Measurements from ENCODE around the gene FAM163B.

Gene FAM163B

DNA sequence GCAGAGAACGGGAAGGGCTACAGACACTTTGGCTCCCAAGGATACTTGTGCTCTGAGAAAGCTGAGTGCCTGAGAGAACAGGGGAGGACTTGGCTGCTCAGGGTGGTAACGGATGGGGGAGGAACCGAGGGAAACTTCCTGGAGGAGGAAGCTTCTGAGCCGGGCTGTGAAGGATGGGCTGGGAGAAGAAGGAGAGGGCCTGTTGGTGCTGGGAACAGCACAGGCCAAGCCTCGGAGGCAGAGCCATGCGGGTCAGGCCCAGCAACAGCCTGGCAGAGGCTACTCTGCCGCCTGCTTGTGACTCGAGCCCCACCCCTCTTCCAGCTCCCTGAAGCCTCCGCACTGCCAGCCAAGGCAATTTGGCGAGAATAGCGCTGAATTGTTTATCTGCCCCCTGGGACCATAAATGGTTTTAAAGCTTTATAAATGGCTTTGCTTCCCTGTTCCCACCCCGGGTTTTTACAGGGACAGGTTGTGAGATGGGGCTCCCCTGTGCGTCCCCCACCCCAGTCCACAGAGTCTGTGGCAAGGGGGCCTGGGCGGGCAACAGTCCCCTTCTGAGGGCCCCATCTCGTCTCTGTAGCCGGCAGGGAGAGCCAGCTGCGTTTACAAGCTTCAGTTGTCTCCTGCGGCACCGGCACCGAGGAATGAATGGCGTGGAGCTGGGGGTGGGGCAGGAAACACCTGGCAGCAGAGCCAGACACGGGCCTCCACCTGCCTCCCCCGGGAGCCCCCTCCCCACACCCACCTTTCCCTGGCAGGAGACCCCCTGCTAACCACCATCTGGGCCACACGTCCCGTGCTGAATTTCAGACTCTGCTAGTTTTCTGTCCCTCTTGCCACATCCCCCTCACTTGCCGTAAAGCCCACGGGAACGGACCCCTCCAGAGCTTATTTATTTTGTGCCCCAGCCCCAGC, 24.4 kb downstream of the FAM163B start:
- no peak overlapping the region for H3K27ac ChIP-seq (ENCODE audit: low read depth, low read length)
- H3K9me3 ChIP-seq (ENCODE audit: control insufficient read depth in 5 of 5, low read length in 5 of 5), result peaks cover 0 to 4% (median 0%) of the 10 kb centered on the region in 5 donors
- peaks cover 40 to 73% (median 59%) of the 10 kb centered on the region in 5 donors for H3K27me3 ChIP-seq (ENCODE audit: control insufficient read depth in 5 of 5, insufficient read depth in 4 of 5, low read length in 5 of 5)
- no peak overlapping the region for H3K4me3 ChIP-seq (ENCODE audit: low read depth in 1 of 5, low read length in 5 of 5)
- no peak overlapping the region for H3K9ac ChIP-seq (ENCODE audit: low read length in 5 of 5)
- H3K36me3 ChIP-seq (ENCODE audit: control insufficient read depth in 5 of 5, insufficient read depth in 5 of 5, low read length in 5 of 5), result no peaks in the 10 kb centered on the region
- H3K4me1 ChIP-seq (ENCODE audit: control insufficient read depth in 5 of 5, insufficient read depth in 5 of 5, low read length in 5 of 5), result peaks cover 0 to 16% (median 12%) of the 10 kb centered on the region in 5 donors

- Histone ChIP-seq H3K36me3 (ENCODE audit: control insufficient read depth in 5 of 5, insufficient read depth in 5 of 5, low read length in 5 of 5) (no peaks in the 10 kb centered on the region), H3K4me1 (ENCODE audit: control insufficient read depth in 5 of 5, insufficient read depth in 5 of 5, low read length in 5 of 5) (peaks cover 0 to 16% (median 12%) of the 10 kb centered on the region in 5 donors), H3K4me3 (ENCODE audit: low read depth in 1 of 5, low read length in 5 of 5) (no peak overlapping the region), H3K9ac (ENCODE audit: low read length in 5 of 5) (no peak overlapping the region), H3K9me3 (ENCODE audit: control insufficient read depth in 5 of 5, low read length in 5 of 5) (no peaks in the 10 kb centered on the region), H3K27me3 (ENCODE audit: control insufficient read depth in 5 of 5, insufficient read depth in 4 of 5, low read length in 5 of 5) (peaks cover 45 to 74% (median 66%) of the 10 kb centered on the region in 5 donors), H3K27ac (ENCODE audit: low read depth, low read length) (no peak overlapping the region)
Measured at GRCh38 chr9:133584167-133584558, 25.0 kb downstream of the FAM163B start.

- peaks cover 45 to 76% (median 71%) of the 10 kb centered on the region in 5 donors for H3K27me3 ChIP-seq (ENCODE audit: control insufficient read depth in 5 of 5, insufficient read depth in 4 of 5, low read length in 5 of 5)
- no peaks in the 10 kb centered on the region for H3K36me3 ChIP-seq (ENCODE audit: control insufficient read depth in 5 of 5, insufficient read depth in 5 of 5, low read length in 5 of 5)
- H3K4me1 ChIP-seq (ENCODE audit: control insufficient read depth in 5 of 5, insufficient read depth in 5 of 5, low read length in 5 of 5), result peaks cover 0 to 16% (median 12%) of the 10 kb centered on the region in 5 donors
- H3K27ac ChIP-seq (ENCODE audit: low read depth, low read length), result no peak overlapping the region
- no peak overlapping the region for H3K9ac ChIP-seq (ENCODE audit: low read length in 5 of 5)
- H3K9me3 ChIP-seq (ENCODE audit: control insufficient read depth in 5 of 5, low read length in 5 of 5), result no peaks in the 10 kb centered on the region
- no peak overlapping the region for H3K4me3 ChIP-seq (ENCODE audit: low read depth in 1 of 5, low read length in 5 of 5)
Measured at GRCh38 chr9:133583586-133583985, 25.6 kb downstream of the FAM163B start.

DNA sequence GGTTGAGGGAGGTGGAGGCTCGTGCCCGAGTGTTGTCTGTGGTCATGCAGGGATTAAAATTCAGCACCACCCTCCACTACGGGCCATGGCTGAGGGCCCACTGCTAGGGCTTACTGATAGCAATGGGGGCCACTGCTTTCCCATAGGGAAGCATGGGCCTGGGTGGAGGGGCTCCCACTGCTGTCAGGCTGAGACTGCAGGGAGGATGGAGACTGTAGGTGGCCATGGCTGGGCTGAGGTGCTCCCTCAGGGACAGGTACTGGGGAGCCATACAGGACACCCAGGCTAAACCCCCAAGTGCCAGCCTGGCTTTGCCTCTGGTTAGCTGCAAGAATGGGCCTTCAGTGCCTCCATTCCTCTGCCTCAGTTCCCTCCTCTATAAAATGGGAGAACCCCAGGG, 26.1 kb downstream of the FAM163B start:
- no peak overlapping the region for H3K4me3 ChIP-seq (ENCODE audit: low read depth in 1 of 5, low read length in 5 of 5)
- no peaks in the 10 kb centered on the region for H3K36me3 ChIP-seq (ENCODE audit: control insufficient read depth in 5 of 5, insufficient read depth in 5 of 5, low read length in 5 of 5)
- H3K4me1 ChIP-seq (ENCODE audit: control insufficient read depth in 5 of 5, insufficient read depth in 5 of 5, low read length in 5 of 5), result peaks cover 0 to 16% (median 12%) of the 10 kb centered on the region in 5 donors
- H3K9ac ChIP-seq (ENCODE audit: low read length in 5 of 5), result no peak overlapping the region
- no peaks in the 10 kb centered on the region for H3K9me3 ChIP-seq (ENCODE audit: control insufficient read depth in 5 of 5, low read length in 5 of 5)
- H3K27ac ChIP-seq (ENCODE audit: low read depth, low read length), result no peak overlapping the region
- H3K27me3 ChIP-seq (ENCODE audit: control insufficient read depth in 5 of 5, insufficient read depth in 4 of 5, low read length in 5 of 5), result peaks cover 45 to 78% (median 76%) of the 10 kb centered on the region in 5 donors

DNA sequence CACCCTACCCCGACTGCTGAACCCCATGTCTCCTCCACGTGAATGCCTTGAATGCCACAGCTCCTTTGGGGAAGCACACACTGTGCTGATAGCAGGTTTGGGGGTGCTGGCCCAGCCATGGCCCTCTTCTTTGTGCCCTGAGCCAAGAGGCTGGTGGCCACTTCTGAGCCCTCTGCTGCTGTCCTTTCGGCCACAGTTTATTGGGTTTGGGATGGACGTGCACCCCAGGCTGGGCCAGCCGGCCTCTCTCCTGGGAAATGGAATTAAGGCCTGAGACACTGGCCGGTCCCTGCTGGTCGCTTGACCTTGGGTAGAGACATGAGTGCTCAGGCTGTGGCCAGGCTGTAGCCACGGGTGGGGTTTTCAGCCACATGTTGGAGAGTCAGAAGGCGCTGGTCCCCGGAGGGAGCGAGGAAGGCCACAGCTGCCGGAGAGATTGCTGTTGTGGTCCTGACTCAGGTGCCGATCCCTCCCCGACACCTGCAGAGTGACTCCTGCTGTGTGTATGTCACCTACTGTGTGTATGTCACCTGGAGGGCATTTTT, 26.6 kb downstream of the FAM163B start:
- no peak overlapping the region for H3K9ac ChIP-seq (ENCODE audit: low read length in 5 of 5)
- H3K36me3 ChIP-seq (ENCODE audit: control insufficient read depth in 5 of 5, insufficient read depth in 5 of 5, low read length in 5 of 5), result no peaks in the 10 kb centered on the region
- no peaks in the 10 kb centered on the region for H3K9me3 ChIP-seq (ENCODE audit: control insufficient read depth in 5 of 5, low read length in 5 of 5)
- H3K27ac ChIP-seq (ENCODE audit: low read depth, low read length), result no peak overlapping the region
- H3K27me3 ChIP-seq (ENCODE audit: control insufficient read depth in 5 of 5, insufficient read depth in 4 of 5, low read length in 5 of 5), result peaks cover 43 to 82% (median 78%) of the 10 kb centered on the region in 5 donors
- peaks cover 0 to 17% (median 12%) of the 10 kb centered on the region in 5 donors for H3K4me1 ChIP-seq (ENCODE audit: control insufficient read depth in 5 of 5, insufficient read depth in 5 of 5, low read length in 5 of 5)
- H3K4me3 ChIP-seq (ENCODE audit: low read depth in 1 of 5, low read length in 5 of 5), result no peak overlapping the region

DNA sequence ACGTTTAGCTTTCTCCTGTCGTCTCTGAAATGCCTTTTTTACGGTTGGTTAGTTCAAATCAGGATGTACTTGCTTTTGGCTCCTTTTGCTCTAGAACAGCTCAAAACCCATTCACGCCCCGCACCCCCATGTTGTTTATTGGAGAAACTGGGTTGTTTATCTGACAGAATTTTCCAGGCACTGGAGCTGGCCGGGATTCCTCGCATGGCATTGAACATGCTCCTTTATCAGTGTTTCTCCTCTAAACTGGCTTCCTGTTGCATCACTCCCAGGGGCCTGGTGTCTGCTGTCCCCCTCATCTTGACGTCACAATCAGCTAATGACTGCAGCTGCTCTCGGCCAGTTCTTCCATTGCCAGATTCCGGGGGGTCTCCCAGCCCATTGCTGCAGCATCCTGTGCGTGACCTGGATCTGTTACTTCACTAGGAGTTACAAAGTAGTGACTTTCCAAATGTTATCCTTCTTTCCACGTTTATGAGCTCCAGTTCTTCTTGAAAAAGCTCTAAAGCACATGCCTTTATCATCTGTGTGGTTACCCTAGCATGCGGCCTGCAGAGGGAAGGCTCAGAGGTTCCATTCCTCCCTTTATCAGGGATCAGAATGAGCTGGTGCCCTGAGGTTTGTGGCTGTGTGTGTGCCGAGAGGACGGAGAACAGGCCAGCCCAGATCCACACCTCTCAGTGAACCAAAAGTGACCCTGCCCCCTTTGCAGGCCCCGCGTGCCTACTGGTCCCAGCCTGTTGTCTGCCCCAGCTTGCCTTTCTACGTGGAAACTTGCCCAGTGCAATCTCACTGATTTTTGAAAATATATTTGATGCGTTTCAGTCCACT, 27.5 kb downstream of the FAM163B start:
- Histone ChIP-seq H3K9me3 (ENCODE audit: control insufficient read depth in 5 of 5, low read length in 5 of 5) (no peaks in the 10 kb centered on the region), H3K9ac (ENCODE audit: low read length in 5 of 5) (no peak overlapping the region), H3K27me3 (ENCODE audit: control insufficient read depth in 5 of 5, insufficient read depth in 4 of 5, low read length in 5 of 5) (peaks cover 37 to 78% (median 75%) of the 10 kb centered on the region in 5 donors), H3K36me3 (ENCODE audit: control insufficient read depth in 5 of 5, insufficient read depth in 5 of 5, low read length in 5 of 5) (no peaks in the 10 kb centered on the region), H3K27ac (ENCODE audit: low read depth, low read length) (no peak overlapping the region), H3K4me1 (ENCODE audit: control insufficient read depth in 5 of 5, insufficient read depth in 5 of 5, low read length in 5 of 5) (peaks cover 0 to 23% (median 14%) of the 10 kb centered on the region in 5 donors), H3K4me3 (ENCODE audit: low read depth in 1 of 5, low read length in 5 of 5) (no peak overlapping the region)

DNA sequence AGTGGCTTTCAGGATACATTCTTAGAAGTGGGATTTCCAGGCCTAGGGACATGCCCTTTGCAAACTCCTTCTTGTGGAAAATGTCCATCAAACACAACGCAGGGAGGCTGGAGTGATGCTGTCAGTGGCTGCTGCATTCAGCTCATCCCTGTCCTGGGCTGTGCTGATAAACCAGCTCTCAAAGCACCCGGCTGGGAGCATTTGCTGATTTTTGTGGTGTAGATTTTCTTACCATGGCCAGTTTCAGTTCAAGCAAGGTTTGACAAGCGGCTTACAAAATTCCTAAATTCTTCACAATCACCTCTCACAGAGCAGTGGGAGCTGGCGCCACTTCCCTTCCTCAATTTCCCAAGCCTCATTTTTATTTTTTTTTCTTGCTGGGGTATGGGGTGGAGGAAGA, 28.2 kb downstream of the FAM163B start:
- Histone ChIP-seq H3K27ac (ENCODE audit: low read depth, low read length) (no peak overlapping the region), H3K27me3 (ENCODE audit: control insufficient read depth in 5 of 5, insufficient read depth in 4 of 5, low read length in 5 of 5) (peaks cover 37 to 77% (median 74%) of the 10 kb centered on the region in 5 donors), H3K9ac (ENCODE audit: low read length in 5 of 5) (no peak overlapping the region), H3K4me1 (ENCODE audit: control insufficient read depth in 5 of 5, insufficient read depth in 5 of 5, low read length in 5 of 5) (peaks cover 0 to 27% (median 16%) of the 10 kb centered on the region in 5 donors), H3K4me3 (ENCODE audit: low read depth in 1 of 5, low read length in 5 of 5) (no peak overlapping the region), H3K9me3 (ENCODE audit: control insufficient read depth in 5 of 5, low read length in 5 of 5) (no peaks in the 10 kb centered on the region), H3K36me3 (ENCODE audit: control insufficient read depth in 5 of 5, insufficient read depth in 5 of 5, low read length in 5 of 5) (no peaks in the 10 kb centered on the region)

DNA sequence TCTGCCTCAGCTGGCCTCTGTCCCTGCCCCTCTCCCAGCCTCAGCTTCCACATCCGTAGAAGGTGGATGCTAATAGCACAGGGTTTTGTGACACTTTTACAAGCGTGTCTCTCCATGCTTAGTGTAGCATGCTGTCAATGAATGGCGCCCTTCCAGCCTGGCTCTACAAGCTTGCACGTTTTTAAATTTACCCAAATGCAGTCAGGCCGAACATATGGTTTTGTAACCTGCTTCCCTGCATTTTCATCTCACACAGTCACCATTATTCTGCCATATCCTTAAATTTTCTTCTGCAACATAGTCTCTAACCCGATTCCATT, 28.8 kb downstream of the FAM163B start:
- Histone ChIP-seq H3K9me3 (ENCODE audit: control insufficient read depth in 5 of 5, low read length in 5 of 5) (no peaks in the 10 kb centered on the region), H3K27me3 (ENCODE audit: control insufficient read depth in 5 of 5, insufficient read depth in 4 of 5, low read length in 5 of 5) (peaks cover 37 to 77% (median 74%) of the 10 kb centered on the region in 5 donors), H3K9ac (ENCODE audit: low read length in 5 of 5) (no peak overlapping the region), H3K27ac (ENCODE audit: low read depth, low read length) (no peak overlapping the region), H3K36me3 (ENCODE audit: control insufficient read depth in 5 of 5, insufficient read depth in 5 of 5, low read length in 5 of 5) (no peaks in the 10 kb centered on the region), H3K4me3 (ENCODE audit: low read depth in 1 of 5, low read length in 5 of 5) (no peak overlapping the region), H3K4me1 (ENCODE audit: control insufficient read depth in 5 of 5, insufficient read depth in 5 of 5, low read length in 5 of 5) (peaks cover 0 to 23% (median 16%) of the 10 kb centered on the region in 5 donors)

DNA sequence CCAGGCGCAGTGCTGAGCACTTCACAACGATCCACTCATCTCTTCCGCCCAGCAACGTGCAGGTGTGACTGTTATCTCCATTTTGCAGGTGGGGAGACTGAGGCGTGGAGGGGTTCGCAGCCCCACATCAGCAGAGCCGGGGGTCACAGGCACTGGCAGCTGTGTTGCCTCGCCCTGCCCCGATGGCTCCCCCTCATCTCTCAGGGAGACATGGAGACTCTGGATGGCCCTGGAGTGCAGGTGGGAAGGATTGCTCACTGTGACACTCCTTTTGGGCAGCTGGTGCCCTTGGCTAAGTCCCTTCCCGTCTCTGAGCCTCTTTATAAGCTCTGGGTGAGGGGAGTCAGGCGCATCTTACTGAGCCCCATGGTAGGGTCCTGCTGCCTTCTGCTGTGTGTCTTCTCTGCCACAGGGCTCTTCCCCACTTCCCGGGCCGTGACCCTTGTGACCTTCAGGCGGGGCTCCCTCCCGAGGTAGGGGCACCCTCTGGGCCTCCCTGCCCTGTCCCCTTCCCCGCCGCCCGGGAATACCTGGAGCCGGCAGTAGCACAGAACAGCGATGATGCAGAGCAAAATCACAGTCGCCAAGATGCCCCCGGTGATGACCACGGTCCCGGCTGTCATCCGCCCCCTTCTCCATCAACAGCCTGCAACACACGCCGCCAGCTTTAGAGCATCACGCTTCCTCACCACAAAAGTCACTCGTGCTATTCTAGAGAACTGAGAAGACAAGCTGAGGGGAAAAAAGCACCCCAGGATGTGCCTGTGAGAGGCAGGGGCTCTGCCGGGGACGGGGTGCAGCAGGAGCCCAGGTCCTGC, 29.4 kb downstream of the FAM163B start:
- Histone ChIP-seq H3K9me3 (ENCODE audit: control insufficient read depth in 5 of 5, low read length in 5 of 5) (no peaks in the 10 kb centered on the region), H3K4me3 (ENCODE audit: low read depth in 1 of 5, low read length in 5 of 5) (no peak overlapping the region), H3K36me3 (ENCODE audit: control insufficient read depth in 5 of 5, insufficient read depth in 5 of 5, low read length in 5 of 5) (no peaks in the 10 kb centered on the region), H3K27me3 (ENCODE audit: control insufficient read depth in 5 of 5, insufficient read depth in 4 of 5, low read length in 5 of 5) (peaks cover 39 to 76% (median 72%) of the 10 kb centered on the region in 5 donors), H3K27ac (ENCODE audit: low read depth, low read length) (no peak overlapping the region), H3K4me1 (ENCODE audit: control insufficient read depth in 5 of 5, insufficient read depth in 5 of 5, low read length in 5 of 5) (peaks cover 0 to 17% (median 10%) of the 10 kb centered on the region in 5 donors), H3K9ac (ENCODE audit: low read length in 5 of 5) (no peak overlapping the region)
